K562 (cell line): ENCODE results near the gene MRPL19. TPM values are rescaled to one million over a fixed set of nuclear protein-coding genes. Genes with fewer than 3 reads are reported as not detected.

Experiments used
- ATAC-seq: fragments of 200-7000 bp; cut with Tn5 transposase; 3 replicates; pipeline ENCODE4 v1.9.1; 2020; ENCODE audit warnings: moderate library complexity
- BruUV-seq: library from RNA; stranded (reverse); fragments of 400-500 nt; replicated peaks from 2 replicates; lab custom pipeline; 2021; lab: Mats Ljungman, UMichigan
- CTCF ChIA-PET: fragments of 300-600 bp; formaldehyde crosslinking; extraction: SDS; loops from one replicate; lab custom pipeline; 2021; ENCODE audit warnings: low intra/inter-chr PET ratio; lab: Yijun Ruan, JAX
- POLR2A ChIA-PET: fragments of 300-600, 350-650 bp; sonication (Branson Sonifier 250); formaldehyde crosslinking; extraction: SDS; loops from one replicate; lab custom pipeline; 2021; ENCODE audit warnings: antibody characterized with exemption, inconsistent platforms; lab: Yijun Ruan, JAX
- DNase-seq, 4 experiments: peaks; one replicate each; pipeline versions ENCODE4 v3.0.0 to v3.0.0-alpha.2; 2011 to 2018; ENCODE audit warnings: low spot score in 3 of 4, mixed read lengths in 3 of 4; ENCODE audit errors: extremely low read depth in 1 of 4
- FAIRE-seq: peaks from 2 replicates; lab custom pipeline; 2011; peaks lifted over from hg19 to GRCh38; lab: Jason Lieb, UNC
- H2AFZ ChIP-seq: 2 replicates; pipeline ENCODE4 v1.6.0; 2011; ENCODE audit warnings: low read depth, low read length, control low read depth, inconsistent platforms
- H3K27ac ChIP-seq: fragments of 200-600 bp; 3 replicates; pipeline ENCODE4 v1.8.0; 2011; ENCODE audit warnings: low read depth, mild to moderate bottlenecking, control low read depth, inconsistent platforms, low read length, moderate library complexity, mixed read lengths; ENCODE audit errors: extremely low read depth
- H3K27me3 ChIP-seq, 2 experiments: fragments of 300-600 bp in 1 of 2; 2 replicates in 1 of 2; 3 replicates in 1 of 2; pipeline versions ENCODE4 v1.6.0 to v1.8.0; 2011; ENCODE audit warnings: inconsistent platforms in 2 of 2, low read length in 2 of 2, mild to moderate bottlenecking in 1 of 2, mixed read lengths in 1 of 2, moderate library complexity in 1 of 2; ENCODE audit not compliant: control insufficient read depth in 2 of 2, insufficient read depth in 2 of 2
- H3K36me3 ChIP-seq: fragments of 300-600 bp; 3 replicates; pipeline ENCODE4 v1.8.0; 2011; ENCODE audit warnings: mild to moderate bottlenecking, low read length, inconsistent platforms; ENCODE audit not compliant: control insufficient read depth, insufficient read depth
- H3K4me1 ChIP-seq, 2 experiments: fragments of 200-600 bp in 1 of 2; replicated peaks in 1 of 2; 2 replicates in 1 of 2; 3 replicates in 1 of 2; pipeline versions ENCODE4 v1.5.1 to v1.8.0; 2011; ENCODE audit warnings: inconsistent platforms in 2 of 2, low read length in 2 of 2, mild to moderate bottlenecking in 1 of 2, mixed read lengths in 1 of 2, moderate library complexity in 1 of 2; ENCODE audit not compliant: control insufficient read depth in 2 of 2, insufficient read depth in 2 of 2
- H3K4me2 ChIP-seq: 2 replicates; pipeline ENCODE4 v1.6.1; 2011; ENCODE audit warnings: low read length, control low read depth, inconsistent platforms, mixed read lengths; ENCODE audit not compliant: insufficient read depth
- H3K4me3 ChIP-seq: fragments of 200-600 bp; sonication (generic), shearing (Covaris generic); 2 replicates; pipeline ENCODE4 v1.5.1; 2016; ENCODE audit warnings: control low read depth, inconsistent platforms
- H3K79me2 ChIP-seq: fragments of 200-600 bp; 3 replicates; pipeline ENCODE4 v1.8.0; 2011; ENCODE audit warnings: low read length, inconsistent platforms; ENCODE audit not compliant: control insufficient read depth, insufficient read depth
- H3K9ac ChIP-seq, 2 experiments: 2 replicates each; pipeline versions ENCODE4 v1.6.0 to v1.6.1; 2011; ENCODE audit warnings: low read depth in 2 of 2, low read length in 2 of 2, control low read depth in 1 of 2, inconsistent platforms in 1 of 2, mild to moderate bottlenecking in 1 of 2, mixed read lengths in 1 of 2; ENCODE audit not compliant: insufficient read depth in 1 of 2
- H3K9me1 ChIP-seq: one replicate; pipeline ENCODE4 v1.6.0; 2011; ENCODE audit warnings: inconsistent platforms, mild to moderate bottlenecking, low read length, moderate library complexity; ENCODE audit not compliant: control insufficient read depth, insufficient read depth
- H3K9me3 ChIP-seq: replicated peaks from 2 replicates; pipeline ENCODE4 v1.5.1; 2011; ENCODE audit warnings: low read depth, low read length, inconsistent platforms; ENCODE audit not compliant: control insufficient read depth, insufficient read depth
- H4K20me1 ChIP-seq: replicated peaks from 2 replicates; pipeline ENCODE4 v1.6.1; 2011; ENCODE audit warnings: low read length, inconsistent platforms, mixed read lengths; ENCODE audit not compliant: control insufficient read depth, insufficient read depth
- ARNT ChIP-seq, 2 experiments: fragments of 450-650 bp; IDR thresholded peaks; 2 replicates each; pipeline ENCODE4 v1.6.1; 2016; ENCODE audit warnings: mild to moderate bottlenecking in 1 of 2
- BDP1 ChIP-seq: IDR thresholded peaks from 3 replicates; pipeline ENCODE4 v1.6.1; 2011; ENCODE audit not compliant: insufficient read length, insufficient read depth
- C11orf30 ChIP-seq: fragments of 450-650 bp; IDR thresholded peaks from 2 replicates; pipeline ENCODE4 v1.6.1; 2016; ENCODE audit warnings: low read depth, mild to moderate bottlenecking
- CBX2 ChIP-seq: fragments of 200-600 bp; sonication (generic); IDR thresholded peaks from one replicate; pipeline ENCODE4 v1.6.1; 2012; ENCODE audit warnings: mild to moderate bottlenecking, low read length, inconsistent platforms; ENCODE audit not compliant: insufficient read depth, poor library complexity, severe bottlenecking
- EP400 ChIP-seq: fragments of 450-650 bp; IDR thresholded peaks from 2 replicates; pipeline ENCODE4 v1.6.1; 2017; ENCODE audit warnings: antibody characterized with exemption, mild to moderate bottlenecking, moderate library complexity
- ESRRB ChIP-seq: fragments of 250-450 bp; sonication (Bioruptor Pico); IDR thresholded peaks from 2 replicates; pipeline ENCODE4 v1.5.0; 2020; ENCODE audit warnings: mild to moderate bottlenecking, moderate library complexity, borderline replicate concordance
- ETS2 ChIP-seq: IDR thresholded peaks from 2 replicates; pipeline ENCODE4 v1.6.1; 2016; ENCODE audit warnings: borderline replicate concordance, missing genetic modification characterization, mild to moderate bottlenecking, moderate library complexity, missing compliant biosample characterization; ENCODE audit not compliant: poor library complexity, severe bottlenecking
- HDAC1 ChIP-seq, 2 experiments: fragments of 450-650 bp; IDR thresholded peaks; 2 replicates each; pipeline ENCODE4 v1.6.1; 2016 to 2017; ENCODE audit warnings: inconsistent platforms in 1 of 2, mild to moderate bottlenecking in 1 of 2, moderate library complexity in 1 of 2
- PTBP1 ChIP-seq: fragments of 200-400 bp; formaldehyde crosslinking; IDR thresholded peaks from 2 replicates; pipeline ENCODE4 v1.6.1; 2017; ENCODE audit warnings: low read depth, low read length
- RBM14 ChIP-seq: fragments of 200-400 bp; formaldehyde crosslinking; IDR thresholded peaks from 2 replicates; pipeline ENCODE4 v1.6.1; 2018; ENCODE audit warnings: low read depth, mild to moderate bottlenecking, low read length, moderate library complexity, borderline replicate concordance; ENCODE audit not compliant: insufficient read depth
- SIRT6 ChIP-seq: IDR thresholded peaks from one replicate; pipeline ENCODE4 v1.6.1; 2012; ENCODE audit warnings: low read depth, mild to moderate bottlenecking, control low read depth, inconsistent platforms, low read length, moderate library complexity
- ZBED1 ChIP-seq: IDR thresholded peaks from 2 replicates; pipeline ENCODE4 v1.6.1; 2014
- ZBTB8A ChIP-seq: fragments of 450-650 bp; IDR thresholded peaks from 2 replicates; pipeline ENCODE4 v1.6.1; 2018; ENCODE audit warnings: mild to moderate bottlenecking, moderate library complexity; ENCODE audit not compliant: partially characterized antibody
- WGBS: fragments of 100-300 bp; shearing (Covaris generic); methylation state at CpG from one replicate; pipeline ENCODE4 v1.1.6; 2016; ENCODE audit warnings: low coverage, mixed read lengths; ENCODE audit not compliant: insufficient coverage; ENCODE audit errors: missing lambda C conversion rate; 5-methylcytosine and 5-hydroxymethylcytosine counted together
- in situ Hi-C: fragments of 300-500 bp; cut with MboI; formaldehyde crosslinking; loops from 4 replicates; pipeline ENCODE4 v1.15.0; 2018; ENCODE audit warnings: inconsistent platforms, mixed read lengths
- intact Hi-C: fragments of 100-400 bp; cut with micrococcal nuclease; formaldehyde crosslinking; loops from 2 replicates; pipeline ENCODE4 v1.14.2; 2022
- polyA plus RNA-seq, 8 experiments: library from polyadenylated mRNA; depleted of rRNA in 4 of 8; stranded (reverse) in 5 of 8; unstranded in 3 of 8; fragments of >200 nt; fragmentation: Nextera tagmentation in 2 of 8; fragmentation: Illumina TruSeq in 1 of 8; extraction: Ambion mirVana in 2 of 8; extraction: Trizol in 1 of 8; gene quantifications; 2 replicates each; pipeline versions ENCODE4 v1.2.1 to v1.2.3, GENCODE V29; 2011 to 2014; ENCODE audit warnings: inconsistent platforms in 1 of 8, missing spikeins in 1 of 8
- total RNA-seq, 7 experiments: library from RNA; depleted of rRNA in 6 of 7; stranded (reverse); fragments of >200 nt in 6 of 7; fragmentation: Illumina TruSeq in 2 of 7; extraction: Trizol in 2 of 7; gene quantifications; 2 replicates each; pipeline versions ENCODE4 v1.2.1 to v1.2.3, GENCODE V29; 2011 to 2021; ENCODE audit warnings: low replicate concordance in 1 of 7
- TF ChIP-seq, protein P1 (sequence below): fragments of 450-650 bp; IDR thresholded peaks from 2 replicates; pipeline ENCODE4 v1.6.1; 2017; ENCODE audit warnings: antibody characterized with exemption, mild to moderate bottlenecking

The MRPL19 gene
- total and polyA plus RNA-seq, 9 of the 15 experiments (the other 6 are each of a cell fraction or from before 2014, with no cell fraction given) = 9.7 to 65.9 (median 56.1) TPM

DNA sequence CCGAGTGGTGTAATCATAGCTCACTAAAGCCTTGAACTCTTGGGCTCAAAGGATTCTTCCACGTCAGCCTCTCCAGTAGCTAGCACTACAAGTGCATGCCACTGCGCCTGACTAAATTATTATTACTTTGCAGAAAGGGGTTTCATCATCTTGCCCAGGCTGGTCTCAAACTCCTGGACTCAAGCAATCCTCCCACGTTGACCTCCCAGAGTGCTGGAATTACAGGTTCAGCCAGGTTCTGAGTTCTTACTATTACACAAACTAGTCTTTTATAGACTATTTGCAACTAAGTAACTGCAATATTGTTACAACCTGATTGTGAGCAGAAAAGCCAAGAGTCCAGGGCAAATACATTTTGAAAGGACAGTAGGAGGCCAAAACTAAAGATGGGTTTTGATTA lies 35.9 kb upstream of the MRPL19 start:
- Histone ChIP-seq H3K36me3 (no peaks in the 10 kb centered on the region), H3K9ac (no peak overlapping the region), H3K79me2 (no peaks in the 10 kb centered on the region), H4K20me1 (no peaks in the 10 kb centered on the region; the same call in none of the 2 replicates), H3K4me2 (no peak overlapping the region), H3K4me1 (peaks cover 0 to 3% of the 10 kb centered on the region in 2 experiments; a peak in 2 of 5 replicates), H3K27me3 (peaks cover 0 to 22% of the 10 kb centered on the region in 2 experiments; a peak in 3 of 5 replicates), H2AFZ (no peak overlapping the region), H3K4me3 (no peak overlapping the region), H3K9me1 (no peaks in the 10 kb centered on the region), H3K9me3 (no peaks in the 10 kb centered on the region), H3K27ac (no peak overlapping the region)
- ATAC-seq (no peak), DNase-seq (no peak), FAIRE-seq (no peak)
- in situ Hi-C loops = loop anchor here (10.0 to 25.0 kb wide), 3 partner anchors 548 to 898 kb away; no protein-coding TSS in a partner anchor
- intact Hi-C loops = no loop called here
- 3% methylated on average over 4 of the region's 4 CpGs for WGBS
- ChIA-PET POLR2A (no interaction called here), CTCF (no interaction called here)
- no peak for TF ChIP-seq ZBED1
- TF ChIP-seq C11orf30 = no peak
- TF ChIP-seq EP400 = no peak
- no peak for TF ChIP-seq SIRT6
- TF ChIP-seq HDAC1 (IDR thresholded peaks at IDR 0.05) = no peak
- TF ChIP-seq ETS2 (tag) = no peak
- TF ChIP-seq ESRRB (CRISPR knock-in tag) = no peak
- TF ChIP-seq PTBP1 = no peak
- no peak for TF ChIP-seq ZBTB8A
- no peak for TF ChIP-seq BDP1
- no peak for TF ChIP-seq RBM14
- TF ChIP-seq, protein P1, sequence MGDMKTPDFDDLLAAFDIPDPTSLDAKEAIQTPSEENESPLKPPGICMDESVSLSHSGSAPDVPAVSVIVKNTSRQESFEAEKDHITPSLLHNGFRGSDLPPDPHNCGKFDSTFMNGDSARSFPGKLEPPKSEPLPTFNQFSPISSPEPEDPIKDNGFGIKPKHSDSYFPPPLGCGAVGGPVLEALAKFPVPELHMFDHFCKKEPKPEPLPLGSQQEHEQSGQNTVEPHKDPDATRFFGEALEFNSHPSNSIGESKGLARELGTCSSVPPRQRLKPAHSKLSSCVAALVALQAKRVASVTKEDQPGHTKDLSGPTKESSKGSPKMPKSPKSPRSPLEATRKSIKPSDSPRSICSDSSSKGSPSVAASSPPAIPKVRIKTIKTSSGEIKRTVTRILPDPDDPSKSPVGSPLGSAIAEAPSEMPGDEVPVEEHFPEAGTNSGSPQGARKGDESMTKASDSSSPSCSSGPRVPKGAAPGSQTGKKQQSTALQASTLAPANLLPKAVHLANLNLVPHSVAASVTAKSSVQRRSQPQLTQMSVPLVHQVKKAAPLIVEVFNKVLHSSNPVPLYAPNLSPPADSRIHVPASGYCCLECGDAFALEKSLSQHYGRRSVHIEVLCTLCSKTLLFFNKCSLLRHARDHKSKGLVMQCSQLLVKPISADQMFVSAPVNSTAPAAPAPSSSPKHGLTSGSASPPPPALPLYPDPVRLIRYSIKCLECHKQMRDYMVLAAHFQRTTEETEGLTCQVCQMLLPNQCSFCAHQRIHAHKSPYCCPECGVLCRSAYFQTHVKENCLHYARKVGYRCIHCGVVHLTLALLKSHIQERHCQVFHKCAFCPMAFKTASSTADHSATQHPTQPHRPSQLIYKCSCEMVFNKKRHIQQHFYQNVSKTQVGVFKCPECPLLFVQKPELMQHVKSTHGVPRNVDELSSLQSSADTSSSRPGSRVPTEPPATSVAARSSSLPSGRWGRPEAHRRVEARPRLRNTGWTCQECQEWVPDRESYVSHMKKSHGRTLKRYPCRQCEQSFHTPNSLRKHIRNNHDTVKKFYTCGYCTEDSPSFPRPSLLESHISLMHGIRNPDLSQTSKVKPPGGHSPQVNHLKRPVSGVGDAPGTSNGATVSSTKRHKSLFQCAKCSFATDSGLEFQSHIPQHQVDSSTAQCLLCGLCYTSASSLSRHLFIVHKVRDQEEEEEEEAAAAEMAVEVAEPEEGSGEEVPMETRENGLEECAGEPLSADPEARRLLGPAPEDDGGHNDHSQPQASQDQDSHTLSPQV = no peak
- TF ChIP-seq CBX2 = no peak
- no peak for TF ChIP-seq ARNT (IDR thresholded peaks at IDR 0.05)
- BruUV-seq = no TSS peak
